HG03460 (cell line): ENCODE results near the gene SPTLC1.
"Not testable (repeated sequence)": the region's sequence is repeated elsewhere in the genome, so short reads cannot be mapped to it uniquely, and the experiment has no call there.

Experiments used
- ATAC-seq: cut with Tn5 transposase; IDR thresholded peaks from one replicate; pipeline ENCODE4 v1.9.1; 2021; ENCODE audit not compliant: unreplicated experiment

Gene SPTLC1

DNA sequence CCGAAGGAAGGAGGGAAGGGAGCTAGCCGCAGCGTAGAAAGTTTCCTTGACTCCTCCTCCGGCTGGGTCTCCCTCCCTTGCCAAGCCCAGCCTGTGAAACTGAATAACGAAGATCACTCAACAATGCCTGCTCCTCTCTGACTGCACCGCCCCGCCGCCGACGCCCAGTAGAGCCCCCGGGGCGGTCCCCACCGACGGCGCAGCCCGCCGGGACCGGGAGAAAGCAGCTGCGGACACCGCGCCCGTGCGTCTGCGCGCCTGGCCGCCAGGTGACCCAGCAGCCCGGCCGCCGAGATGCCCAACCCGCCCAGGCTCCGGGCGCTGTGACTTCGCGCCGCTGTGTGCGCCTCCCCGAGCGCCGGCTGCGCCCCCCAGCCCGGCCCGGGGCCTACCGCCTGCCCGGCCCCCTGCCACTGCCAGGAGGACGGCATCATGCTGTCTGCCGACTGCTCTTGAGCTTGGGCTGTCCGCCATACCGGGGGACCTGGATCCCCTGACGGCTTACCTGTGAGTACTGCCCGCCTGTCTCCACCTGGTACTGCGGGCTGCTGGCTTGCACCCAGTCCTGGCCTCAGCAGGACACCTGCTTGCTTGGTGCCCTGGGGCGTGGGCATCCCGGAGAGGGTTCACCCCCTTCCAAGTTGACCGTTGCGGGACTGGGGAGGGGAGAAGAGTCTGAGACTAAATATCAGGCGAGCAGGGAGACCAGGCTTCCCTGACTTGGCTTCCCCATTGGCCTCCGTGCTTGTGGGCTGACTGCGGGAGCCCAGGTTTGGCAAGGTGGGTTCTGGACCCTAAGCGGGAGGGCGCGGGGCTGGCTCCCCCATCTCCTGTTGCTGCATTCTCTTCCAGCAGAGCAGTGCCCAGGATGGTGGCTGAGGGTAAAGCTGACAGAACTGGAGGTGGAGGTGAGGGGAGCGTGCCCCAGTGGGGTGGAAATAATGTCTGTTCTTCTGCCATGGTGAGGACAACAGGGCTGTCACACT, 26.2 kb upstream of the SPTLC1 start:
- no peak for ATAC-seq

DNA sequence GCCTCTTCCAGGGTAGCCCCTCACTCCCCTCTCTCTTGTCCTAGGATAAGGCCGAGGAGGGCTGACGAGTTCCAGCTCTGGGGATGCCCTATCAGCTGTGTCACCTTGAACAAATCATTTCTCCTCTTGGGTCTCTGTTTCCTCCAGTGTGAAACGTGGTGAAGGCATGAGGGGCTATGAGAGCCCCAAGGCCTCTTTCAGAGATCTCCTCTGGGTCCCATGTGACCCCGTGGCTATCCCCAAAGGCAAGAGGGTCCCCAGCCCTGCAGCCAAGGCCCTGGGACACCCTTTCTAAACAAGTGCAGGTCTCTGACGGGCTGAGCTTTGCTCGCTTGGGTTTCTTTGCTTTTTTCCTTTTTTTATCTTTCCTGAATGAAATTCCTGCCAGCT, 25.5 kb upstream of the SPTLC1 start:
- no peak for ATAC-seq

DNA sequence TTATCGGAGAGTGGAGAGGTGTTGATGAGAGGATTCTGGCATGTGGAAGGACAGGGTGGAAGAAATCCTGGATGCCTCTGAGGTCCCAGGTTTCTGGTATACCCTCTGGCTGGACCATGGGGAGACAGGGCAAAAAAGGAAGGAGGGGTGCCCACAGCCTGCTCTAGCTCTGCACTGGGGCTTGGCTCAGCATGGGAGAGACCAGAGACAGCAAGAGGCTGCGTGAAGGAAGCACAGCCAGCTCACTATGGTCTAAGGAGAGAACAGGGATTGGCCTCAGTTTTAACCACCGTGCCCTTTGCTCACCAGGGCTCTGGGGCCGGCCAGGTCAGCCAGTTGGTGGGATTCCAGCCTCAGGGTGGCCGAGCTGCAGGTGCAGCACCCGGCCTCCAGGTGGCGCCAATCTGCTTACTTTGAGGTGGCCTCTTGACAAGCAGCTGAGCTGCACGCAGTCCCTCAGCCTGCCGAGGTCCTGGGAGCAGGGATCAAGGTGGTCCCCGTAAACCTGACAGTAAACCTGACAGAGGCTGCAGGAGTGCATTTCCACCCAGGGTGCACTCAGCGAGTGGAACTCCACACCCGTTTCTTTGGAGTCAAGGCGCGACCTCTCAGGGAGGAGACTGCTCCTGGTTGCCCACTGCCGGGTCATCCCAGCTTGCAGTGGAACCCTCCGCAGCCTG, 25.0 kb upstream of the SPTLC1 start:
- peak; percentile 47 for ATAC-seq

DNA sequence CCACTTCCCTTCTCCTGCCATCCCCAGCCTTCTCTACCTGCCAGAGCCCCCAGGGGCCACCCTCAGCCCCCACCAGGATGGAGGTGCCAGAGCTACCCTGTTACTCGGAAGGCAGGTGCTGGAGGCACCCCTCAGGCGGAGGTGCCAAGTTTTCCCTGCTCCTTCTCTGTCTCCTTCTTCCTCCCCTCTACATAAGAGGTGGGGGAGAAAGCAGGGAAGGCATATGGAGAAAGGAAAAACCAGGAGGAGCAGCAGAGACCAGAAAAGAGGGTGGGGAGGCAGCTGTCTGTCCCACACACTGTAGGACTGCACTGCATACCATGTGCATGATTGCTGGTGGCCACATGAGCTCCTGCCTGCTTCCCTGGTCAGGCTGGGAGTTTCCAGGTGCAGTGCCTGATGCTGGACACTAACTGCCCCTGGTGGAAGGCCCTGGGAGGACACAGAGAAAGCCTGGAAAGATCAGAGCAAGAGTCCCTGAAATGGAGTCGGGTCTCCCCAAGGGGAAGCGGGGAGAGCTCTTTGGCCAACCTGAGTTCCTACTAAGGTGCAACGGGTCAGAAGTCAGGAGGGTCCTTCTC, 23.8 kb upstream of the SPTLC1 start:
- ATAC-seq = not testable (repeated sequence)

DNA sequence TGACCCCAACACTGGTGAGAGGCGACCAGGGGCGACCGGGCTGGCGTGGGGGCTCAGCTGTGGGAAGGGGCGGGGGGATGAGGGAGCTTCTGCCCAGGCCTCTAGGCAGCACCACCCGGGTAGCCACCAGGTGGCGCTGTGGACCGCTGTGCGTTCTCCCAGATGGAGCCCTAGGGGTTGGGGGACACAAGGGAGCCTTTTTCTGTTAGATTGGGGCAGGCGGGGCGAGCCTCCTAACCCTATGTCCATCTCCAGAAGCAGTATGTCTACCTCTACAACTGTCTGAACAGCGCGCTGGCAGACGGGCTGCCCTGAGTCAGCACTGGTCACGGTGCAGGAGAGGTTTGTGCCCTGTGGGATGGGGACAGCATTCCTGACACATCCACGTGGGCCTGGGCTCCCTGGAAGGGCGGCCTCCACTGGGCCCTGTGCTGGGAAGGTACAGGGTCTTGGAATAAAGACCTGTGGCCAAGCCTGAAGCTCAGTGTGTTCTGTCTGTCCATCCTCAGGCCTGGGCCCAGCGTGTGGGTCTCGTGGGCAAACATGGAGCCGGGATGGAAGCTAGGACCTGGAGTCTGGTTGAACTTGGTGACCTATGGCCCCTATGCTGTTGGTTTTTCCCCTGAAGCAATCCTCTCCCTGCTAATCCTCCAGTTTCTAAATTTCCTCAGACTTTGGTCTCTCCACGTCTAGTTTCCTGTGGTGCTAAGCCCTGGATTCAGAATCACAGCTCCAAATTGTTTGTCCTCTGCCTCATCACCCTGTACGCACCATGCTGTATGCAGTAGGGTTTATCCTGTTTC, 23.1 kb upstream of the SPTLC1 start:
- no peak for ATAC-seq

DNA sequence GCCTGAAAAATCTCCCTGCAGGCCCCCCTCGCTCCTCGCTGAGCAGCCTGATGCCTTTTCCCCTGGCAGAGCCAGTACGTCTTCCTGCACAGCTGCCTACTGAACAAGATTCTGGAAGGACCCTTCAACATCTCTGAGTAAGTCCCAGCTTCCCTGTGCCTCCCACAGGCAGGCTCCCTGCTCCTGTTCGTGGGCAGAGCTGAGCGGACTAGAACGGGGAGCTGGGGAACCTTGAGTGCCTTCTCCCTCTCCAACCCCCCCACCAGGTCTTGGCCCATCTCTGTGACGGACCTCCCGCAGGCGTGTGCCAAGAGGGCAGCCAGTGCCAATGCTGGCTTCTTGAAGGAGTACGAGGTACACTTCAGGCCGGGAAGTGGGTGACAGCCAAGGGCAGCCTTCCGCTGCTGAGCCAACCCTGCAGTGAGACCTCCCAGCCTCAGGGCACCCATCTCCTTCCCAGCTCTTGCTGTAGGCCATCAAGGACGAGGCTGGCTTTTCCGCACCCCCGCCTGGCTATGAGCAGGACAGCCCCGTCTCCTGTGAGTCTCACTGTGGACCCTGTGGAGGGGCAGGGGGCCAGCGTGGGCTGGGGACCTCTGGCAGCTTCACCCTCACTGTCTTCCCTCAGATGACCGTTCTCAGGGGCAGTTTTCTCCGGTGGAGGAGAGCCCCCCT, 21.1 kb upstream of the SPTLC1 start:
- no peak for ATAC-seq

DNA sequence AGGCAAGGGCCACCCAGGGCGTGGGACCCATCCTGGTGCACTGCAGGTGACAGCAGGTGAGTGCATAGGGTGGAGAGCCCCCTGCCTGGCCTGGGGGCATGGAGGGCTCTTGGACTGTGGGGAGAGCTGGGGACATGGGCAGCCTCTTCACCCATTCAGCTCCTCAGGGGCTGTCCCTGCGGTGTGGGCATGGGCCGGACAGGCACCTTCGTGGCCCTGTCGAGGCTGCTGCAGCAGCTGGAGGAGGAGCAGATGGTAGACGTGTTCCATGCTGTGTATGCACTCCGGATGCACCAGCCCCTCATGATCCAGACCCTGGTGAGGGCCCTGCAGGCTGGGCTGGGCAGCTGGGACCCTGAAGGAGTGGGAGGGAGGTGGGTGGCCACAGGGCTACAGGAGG, 20.4 kb upstream of the SPTLC1 start:
- no peak for ATAC-seq

DNA sequence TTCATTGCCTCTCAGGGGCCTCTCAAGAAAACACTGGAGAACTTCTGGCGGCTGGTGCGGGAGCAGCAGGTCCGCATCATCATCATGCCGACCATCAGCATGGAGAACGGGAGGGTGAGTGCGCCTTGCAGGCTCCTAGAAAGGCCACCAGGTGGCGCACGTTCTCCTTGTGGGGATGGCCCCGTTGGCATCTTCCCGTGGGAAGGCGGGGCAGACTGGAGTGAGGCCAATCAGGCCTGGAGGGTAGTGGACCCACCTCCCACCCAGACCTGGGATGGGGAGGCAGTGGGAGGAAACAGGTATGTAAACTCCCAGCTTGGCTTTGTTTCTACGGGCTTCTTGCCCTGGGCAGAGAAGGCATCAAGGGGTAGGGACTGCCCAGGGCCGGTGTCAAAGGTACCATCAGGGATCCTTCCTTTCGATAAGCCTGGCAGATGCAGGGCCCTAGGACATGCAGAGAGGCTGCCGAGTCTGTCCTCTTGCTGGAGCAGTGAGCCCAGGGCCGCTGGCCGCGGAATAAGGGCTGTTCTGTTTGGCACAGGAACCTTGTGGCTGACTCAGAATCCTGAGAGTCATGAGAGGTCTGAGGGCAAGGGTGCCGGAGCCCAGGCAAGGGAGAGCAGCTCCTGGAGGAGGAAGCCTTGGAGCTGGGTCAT, 18.9 kb upstream of the SPTLC1 start:
- peak; percentile 63 for ATAC-seq

DNA sequence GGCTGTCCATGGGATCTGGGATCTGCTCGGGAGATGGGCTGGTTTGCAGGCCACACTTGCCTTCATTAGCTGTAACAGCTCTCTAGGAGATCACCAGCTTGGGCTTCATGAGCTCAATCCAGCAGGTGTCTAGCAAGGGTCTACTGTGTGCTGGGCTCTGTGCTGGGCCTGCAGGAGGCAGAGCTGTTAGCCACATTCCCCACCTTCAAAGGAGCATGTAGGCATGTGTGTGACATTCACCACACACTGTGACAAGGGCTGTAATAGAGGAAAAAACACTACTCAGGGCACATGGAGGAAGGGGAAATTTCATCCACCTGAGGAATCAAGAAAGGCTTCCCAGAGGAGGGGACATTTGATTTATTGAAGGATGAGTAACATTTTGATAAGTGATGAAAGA, 17.7 kb upstream of the SPTLC1 start:
- not testable (repeated sequence) for ATAC-seq

DNA sequence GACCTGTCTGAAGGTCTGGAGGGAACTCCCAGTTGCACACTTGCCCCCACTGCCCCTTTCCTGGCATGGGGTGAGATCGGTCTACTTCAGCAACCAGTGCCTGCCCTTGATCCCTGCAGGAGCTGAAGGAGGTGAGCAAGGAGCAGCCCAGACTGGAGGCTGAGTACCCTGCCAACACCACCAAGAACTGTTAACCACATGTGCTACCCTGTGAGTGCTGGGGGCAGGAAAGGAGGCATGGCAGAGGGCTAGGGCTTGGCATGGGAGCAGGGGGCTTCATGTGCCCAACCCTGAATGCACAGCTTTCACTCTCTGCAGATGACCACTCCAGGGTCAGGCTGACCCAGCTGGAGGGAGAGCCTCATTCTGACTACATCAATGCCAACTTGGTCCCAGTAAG, 17.3 kb upstream of the SPTLC1 start:
- no peak for ATAC-seq

DNA sequence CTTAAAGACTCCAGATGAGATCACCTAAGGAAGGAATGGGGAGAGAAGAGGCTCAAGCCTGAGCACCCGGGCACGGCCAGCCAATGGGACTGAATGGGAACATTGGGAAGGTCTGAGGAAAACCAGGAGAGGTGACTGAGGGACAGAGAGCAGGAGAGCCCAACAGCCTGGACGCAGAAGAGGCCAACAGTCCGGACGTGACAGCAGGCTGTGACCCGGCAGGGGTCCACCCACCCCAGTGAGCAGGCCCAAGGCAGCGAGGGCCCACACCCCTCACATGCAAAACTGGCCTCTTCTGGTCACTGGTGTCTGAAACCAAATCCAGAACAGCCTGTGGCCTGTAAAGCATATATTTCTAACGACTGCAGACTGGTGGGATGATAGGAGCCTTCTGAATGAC, 7.6 kb upstream of the SPTLC1 start:
- no peak for ATAC-seq

DNA sequence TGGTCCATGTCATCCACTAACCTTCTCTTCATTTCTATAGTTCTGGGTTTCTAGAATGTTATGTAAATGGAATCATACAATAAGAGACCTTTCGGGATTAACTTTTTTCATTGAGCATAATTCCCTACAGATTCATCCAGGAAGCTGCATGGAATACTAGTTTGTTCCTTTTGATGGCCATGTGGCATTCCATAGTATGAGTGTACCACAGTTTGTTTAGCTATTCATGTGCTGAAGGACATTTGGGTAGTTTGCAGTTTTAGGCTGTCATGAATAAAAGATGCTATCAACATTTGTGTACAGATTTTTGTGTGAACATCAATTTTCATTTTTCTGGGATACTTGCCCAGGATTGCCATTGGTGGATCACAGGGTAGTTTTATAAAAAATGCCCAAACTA, 6.8 kb upstream of the SPTLC1 start:
- no peak for ATAC-seq

DNA sequence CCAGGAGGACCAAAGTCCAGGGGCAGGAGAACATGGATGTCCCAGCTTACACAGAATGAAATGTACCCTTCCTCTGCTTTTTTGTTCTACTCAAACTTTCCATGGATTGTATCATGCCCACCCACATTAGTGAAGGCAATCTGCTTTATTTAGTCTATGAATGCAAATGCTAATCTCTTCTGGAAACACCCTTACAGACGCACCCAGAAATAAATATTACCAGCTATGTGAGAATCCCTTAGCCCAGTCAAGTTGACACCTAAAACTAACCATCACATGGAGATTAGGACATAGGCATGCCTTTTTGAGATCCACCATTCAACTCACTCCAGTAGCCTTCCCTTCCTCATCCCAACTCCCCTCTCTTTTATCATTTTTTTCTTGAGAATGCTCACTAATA, 6.1 kb upstream of the SPTLC1 start:
- no peak for ATAC-seq

DNA sequence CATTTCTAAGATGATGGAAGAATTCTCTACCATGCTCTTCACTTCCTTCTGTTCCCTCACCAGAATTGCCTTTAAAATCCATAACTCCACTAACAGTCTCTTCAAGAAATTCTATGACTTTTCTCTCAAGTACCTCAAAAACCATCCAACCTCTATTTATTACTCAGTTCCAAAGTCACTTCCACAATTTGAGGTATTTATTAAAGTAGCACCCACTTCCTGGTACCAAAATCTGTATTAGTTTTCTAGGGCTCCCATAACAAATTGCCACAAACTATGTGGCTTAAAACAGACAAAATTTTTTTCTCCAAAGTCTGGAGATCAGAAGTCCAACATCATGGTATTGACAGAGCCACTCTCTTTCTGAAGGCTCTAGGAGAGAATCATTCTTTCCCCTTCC, 4.9 kb upstream of the SPTLC1 start:
- no peak for ATAC-seq

DNA sequence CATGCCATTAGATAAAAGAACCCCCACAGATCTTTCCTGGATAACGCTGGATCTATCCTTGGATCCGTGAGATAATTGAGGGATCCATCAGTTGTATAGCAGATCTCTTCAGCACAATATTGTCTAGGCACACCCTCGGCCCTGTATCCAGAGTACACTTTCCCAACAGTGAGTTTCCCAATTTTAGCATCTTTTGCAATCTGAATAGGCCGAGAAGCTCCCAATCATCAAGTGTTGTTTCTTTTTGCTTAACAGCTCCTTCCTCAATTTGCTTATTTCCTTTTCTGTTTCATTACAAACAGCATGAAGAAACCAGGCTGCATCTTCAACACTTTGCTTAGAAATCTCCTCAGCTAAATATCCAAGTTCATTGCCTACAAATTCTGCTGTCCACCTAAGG, 4.4 kb upstream of the SPTLC1 start:
- ATAC-seq = no peak

DNA sequence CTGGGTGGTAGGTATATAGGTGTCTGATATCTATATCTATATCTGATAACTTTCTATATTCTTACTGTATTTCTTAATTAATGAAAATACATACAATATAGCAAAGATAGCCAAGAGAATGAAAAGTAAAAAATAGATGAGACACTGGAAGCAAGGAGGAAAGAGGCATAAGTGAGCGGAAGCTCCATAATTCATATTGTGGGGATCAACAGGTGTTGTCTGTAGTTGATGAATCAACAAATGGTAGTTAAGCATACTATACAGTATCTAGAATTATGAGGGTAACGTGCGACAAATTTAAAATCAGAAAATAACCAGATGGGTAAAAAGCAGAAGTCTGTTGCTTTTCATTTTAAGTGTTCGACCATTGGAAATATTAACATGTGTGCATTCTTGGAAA, 7.1 kb downstream of the SPTLC1 start:
- no peak for ATAC-seq

DNA sequence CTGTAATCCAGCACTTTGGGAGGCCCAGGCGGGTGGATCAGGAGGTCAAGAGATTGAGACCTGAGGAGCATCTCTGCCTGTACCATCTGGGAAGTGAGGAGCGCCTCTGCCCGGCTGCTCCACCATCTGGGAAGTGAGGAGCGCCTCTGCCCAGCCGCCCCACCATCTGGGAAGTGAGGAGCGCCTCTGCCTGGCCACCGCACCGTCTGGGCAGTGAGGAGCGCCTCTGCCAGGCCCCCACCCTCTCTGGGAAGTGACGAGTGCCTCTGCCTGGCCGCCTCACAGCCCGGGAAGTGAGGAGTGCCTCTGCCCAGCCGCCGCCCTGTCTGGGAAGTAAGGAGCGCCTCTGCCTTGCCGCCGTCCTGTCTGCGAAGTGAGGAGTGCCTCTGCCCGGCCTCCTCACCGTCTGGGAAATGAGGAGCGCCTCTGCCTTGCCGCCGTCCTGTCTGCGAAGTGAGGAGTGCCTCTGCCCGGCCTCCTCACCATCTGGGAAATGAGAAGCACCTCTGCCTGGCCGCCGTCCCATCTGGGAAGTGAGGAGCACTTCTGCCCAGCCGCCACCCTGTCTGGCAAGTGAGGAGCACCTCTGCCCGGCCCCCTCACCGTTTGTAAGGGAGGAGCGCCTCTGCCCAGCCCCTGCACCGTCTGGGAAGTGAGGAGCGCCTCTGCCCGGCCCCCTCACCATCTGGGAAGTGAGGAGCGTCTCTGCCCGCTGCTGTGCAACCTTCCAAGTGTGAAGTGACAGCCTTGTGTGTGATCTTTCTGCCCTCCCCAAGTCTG, 9.6 kb downstream of the SPTLC1 start:
- ATAC-seq = not testable (repeated sequence)

DNA sequence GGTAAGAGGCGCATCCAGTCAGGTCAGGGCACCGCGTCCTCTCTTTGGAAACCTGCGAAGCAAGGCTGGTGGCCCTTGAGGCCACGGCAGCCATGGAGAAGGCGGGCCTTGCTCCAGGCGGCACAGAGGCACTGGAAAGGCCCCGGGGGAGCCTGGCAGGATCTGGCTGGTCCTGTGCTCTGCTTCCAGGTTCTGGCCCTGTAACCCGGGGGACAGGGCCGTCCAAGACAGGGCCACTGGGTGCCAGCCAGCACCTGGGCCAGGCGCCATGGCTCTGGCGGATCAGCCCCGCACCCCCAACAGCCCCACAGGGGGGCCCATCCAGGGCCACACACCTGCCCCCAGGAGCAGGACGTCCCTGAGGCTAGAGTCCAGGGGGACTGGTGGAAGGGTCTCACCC, 11.6 kb downstream of the SPTLC1 start:
- ATAC-seq = not testable (repeated sequence)

DNA sequence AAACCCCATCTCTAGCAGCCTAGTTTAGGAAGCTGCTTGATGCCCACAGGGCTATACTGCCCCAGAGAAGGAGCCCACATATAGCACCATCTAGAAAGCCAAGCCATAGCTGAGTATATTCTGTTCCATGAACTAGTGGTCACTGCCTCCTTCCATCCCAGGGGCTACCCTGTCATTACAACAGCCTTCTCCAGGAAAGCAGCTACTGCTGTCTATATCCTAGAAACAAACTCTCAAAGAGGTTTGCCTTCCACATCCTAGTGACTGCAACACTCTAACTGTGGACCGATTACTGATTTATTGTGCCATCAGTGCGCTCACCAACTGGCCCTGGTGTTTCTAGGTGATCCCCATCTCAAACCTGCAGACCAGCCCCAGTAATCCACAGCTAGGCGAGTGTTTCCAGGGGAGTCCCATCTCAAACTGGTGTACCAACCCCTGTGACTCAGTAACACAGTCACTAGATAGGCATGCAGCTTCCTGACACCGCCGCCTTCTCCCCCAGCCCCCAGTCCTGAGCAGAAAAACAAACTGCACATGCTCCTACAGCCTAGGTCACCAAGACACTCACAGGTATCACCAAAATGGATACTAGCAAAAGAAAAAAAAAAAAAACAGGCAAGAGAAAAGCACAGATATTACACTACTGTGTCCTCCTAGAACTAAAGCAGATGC, 14.8 kb downstream of the SPTLC1 start:
- no peak for ATAC-seq
